MM.1S (cell line): ENCODE results near the gene KARS1.

Experiments
- DNase-seq: peaks from one replicate; pipeline ENCODE4 v3.0.0-alpha.2; 2015
- H2AFZ ChIP-seq: fragments of 300-600 bp; sonication (generic); 2 replicates; pipeline ENCODE4 v1.6.0; 2016; ENCODE audit warnings: antibody characterized with exemption, low read length
- H3F3A ChIP-seq: fragments of 300-600 bp; sonication (generic); 2 replicates; pipeline ENCODE4 v1.6.1; 2016; ENCODE audit warnings: mild to moderate bottlenecking, antibody characterized with exemption, low read length, moderate library complexity, mixed read lengths; ENCODE audit not compliant: insufficient read depth
- H3K27ac ChIP-seq: fragments of 300-600 bp; sonication (generic); 2 replicates; pipeline ENCODE4 v1.5.1; 2016; ENCODE audit warnings: mild to moderate bottlenecking, low read length
- H3K27me3 ChIP-seq: fragments of 300-600 bp; sonication (generic); replicated peaks from 2 replicates; pipeline ENCODE4 v1.6.0; 2016; ENCODE audit warnings: low read length; ENCODE audit not compliant: insufficient read depth
- H3K36me3 ChIP-seq: fragments of 300-600 bp; sonication (generic); replicated peaks from 2 replicates; pipeline ENCODE4 v1.6.1; 2016; ENCODE audit warnings: mild to moderate bottlenecking, low read length, mixed read lengths; ENCODE audit not compliant: insufficient read depth
- H3K4me1 ChIP-seq: fragments of 300-600 bp; sonication (generic); 2 replicates; pipeline ENCODE4 v1.6.1; 2016; ENCODE audit warnings: low read length, mixed read lengths
- H3K4me2 ChIP-seq: fragments of 300-600 bp; sonication (generic); 2 replicates; pipeline ENCODE4 v1.6.0; 2016; ENCODE audit warnings: low read depth, low read length
- H3K4me3 ChIP-seq: fragments of 300-600 bp; sonication (generic); 2 replicates; pipeline ENCODE4 v1.5.1; 2016; ENCODE audit warnings: low read length, mixed read lengths
- H3K79me2 ChIP-seq: fragments of 300-600 bp; sonication (generic); 2 replicates; pipeline ENCODE4 v1.6.1; 2016; ENCODE audit warnings: mixed run types, low read length, mixed read lengths
- H3K9ac ChIP-seq: fragments of 300-600 bp; sonication (generic); 2 replicates; pipeline ENCODE4 v1.6.1; 2016; ENCODE audit warnings: low read length, mixed read lengths
- H3K9me2 ChIP-seq: fragments of 300-600 bp; sonication (generic); replicated peaks from 2 replicates; pipeline ENCODE4 v1.6.1; 2016; ENCODE audit warnings: mild to moderate bottlenecking, low read length, mixed read lengths; ENCODE audit not compliant: insufficient read depth
- H3K9me3 ChIP-seq: fragments of 300-600 bp; sonication (generic); replicated peaks from 2 replicates; pipeline ENCODE4 v1.6.1; 2016; ENCODE audit warnings: mild to moderate bottlenecking, low read length, mixed read lengths; ENCODE audit not compliant: insufficient read depth
- H4K20me1 ChIP-seq: fragments of 300-600 bp; sonication (generic); 2 replicates; pipeline ENCODE4 v1.6.1; 2016; ENCODE audit warnings: mild to moderate bottlenecking, low read length, moderate library complexity, mixed read lengths; ENCODE audit not compliant: insufficient read depth
- EZH2 ChIP-seq: fragments of 300-600 bp; sonication (generic); optimal IDR thresholded peaks from 2 replicates; pipeline ENCODE3; 2017; ENCODE audit warnings: low read depth, mild to moderate bottlenecking, antibody characterized with exemption, low read length, mixed read lengths
- EZH2phosphoT487 ChIP-seq: fragments of 300-600 bp; sonication (generic); IDR thresholded peaks from 2 replicates; pipeline ENCODE4 v1.6.1; 2018; ENCODE audit warnings: antibody characterized with exemption, low read length
- TF ChIP-seq, protein P1 (sequence below): fragments of 300-600 bp; sonication (generic); IDR thresholded peaks from 2 replicates; pipeline ENCODE4 v1.5.1; 2016; ENCODE audit warnings: antibody characterized with exemption, low read length, mixed read lengths

KARS1 gene

DNA sequence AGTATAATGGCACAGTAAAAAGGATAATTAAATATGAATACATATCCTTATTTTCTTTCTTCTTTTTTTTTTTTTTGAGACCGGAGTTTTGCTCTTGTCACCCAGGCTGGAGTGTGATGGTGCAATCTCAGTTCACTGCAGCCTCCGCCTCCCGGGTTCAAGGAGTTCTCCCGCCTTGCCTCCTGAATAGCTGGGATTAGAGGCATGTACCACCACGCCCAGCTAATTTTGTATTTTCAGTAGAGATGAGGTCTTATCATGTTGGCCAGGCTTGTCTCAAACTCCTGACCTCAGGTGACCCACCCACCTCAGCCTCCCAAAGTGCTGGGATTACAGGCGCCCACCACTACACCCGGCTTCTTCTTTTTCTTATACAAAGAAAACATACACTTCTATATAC lies 69.3 kb downstream of the KARS1 start:
- no peak overlapping the region for H3K27ac ChIP-seq
- no peaks in the 10 kb centered on the region for H3K79me2 ChIP-seq
- TF ChIP-seq, protein P1, sequence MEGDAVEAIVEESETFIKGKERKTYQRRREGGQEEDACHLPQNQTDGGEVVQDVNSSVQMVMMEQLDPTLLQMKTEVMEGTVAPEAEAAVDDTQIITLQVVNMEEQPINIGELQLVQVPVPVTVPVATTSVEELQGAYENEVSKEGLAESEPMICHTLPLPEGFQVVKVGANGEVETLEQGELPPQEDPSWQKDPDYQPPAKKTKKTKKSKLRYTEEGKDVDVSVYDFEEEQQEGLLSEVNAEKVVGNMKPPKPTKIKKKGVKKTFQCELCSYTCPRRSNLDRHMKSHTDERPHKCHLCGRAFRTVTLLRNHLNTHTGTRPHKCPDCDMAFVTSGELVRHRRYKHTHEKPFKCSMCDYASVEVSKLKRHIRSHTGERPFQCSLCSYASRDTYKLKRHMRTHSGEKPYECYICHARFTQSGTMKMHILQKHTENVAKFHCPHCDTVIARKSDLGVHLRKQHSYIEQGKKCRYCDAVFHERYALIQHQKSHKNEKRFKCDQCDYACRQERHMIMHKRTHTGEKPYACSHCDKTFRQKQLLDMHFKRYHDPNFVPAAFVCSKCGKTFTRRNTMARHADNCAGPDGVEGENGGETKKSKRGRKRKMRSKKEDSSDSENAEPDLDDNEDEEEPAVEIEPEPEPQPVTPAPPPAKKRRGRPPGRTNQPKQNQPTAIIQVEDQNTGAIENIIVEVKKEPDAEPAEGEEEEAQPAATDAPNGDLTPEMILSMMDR: no peak
- TF ChIP-seq EZH2 (no peak), EZH2phosphoT487 (no peak)
- no peaks in the 10 kb centered on the region for H3K36me3 ChIP-seq
- H3K9ac ChIP-seq: no peak overlapping the region
- H2AFZ ChIP-seq: no peak overlapping the region
- DNase-seq: no peak
- H3K4me2 ChIP-seq: no peak overlapping the region
- no peaks in the 10 kb centered on the region for H3F3A ChIP-seq
- no peaks in the 10 kb centered on the region for H3K27me3 ChIP-seq
- no peaks in the 10 kb centered on the region for H4K20me1 ChIP-seq
- H3K9me3 ChIP-seq: no peaks in the 10 kb centered on the region
- H3K4me1 ChIP-seq: no peaks in the 10 kb centered on the region
- no peaks in the 10 kb centered on the region for H3K9me2 ChIP-seq
- H3K4me3 ChIP-seq: no peak overlapping the region
